Spleen (tissue), 11 donors: ENCODE results near the gene GET4. TPM values are rescaled to one million over a fixed set of nuclear protein-coding genes. Genes with fewer than 3 reads are reported as not detected.

Source experiments
- DNase-seq: peaks from one replicate; pipeline ENCODE4 v3.0.0-alpha.2; 2020
- H3K27ac ChIP-seq, 8 donors: fragments of 200-600 bp; sonication (generic) in 7 of 8; 1 replicate in 4 of 8; 2 replicates in 4 of 8; pipeline versions ENCODE4 v1.5.0 to v1.8.0; 2016 to 2021; ENCODE audit warnings: inconsistent platforms in 4 of 8, mild to moderate bottlenecking in 4 of 8, moderate library complexity in 1 of 8
- H3K27me3 ChIP-seq, 7 donors: fragments of 200-600 bp; sonication (generic) in 6 of 7; replicated peaks in 1 of 7; 1 replicate in 4 of 7; 2 replicates in 3 of 7; pipeline versions ENCODE4 v1.5.0 to v1.8.0; 2016 to 2021; ENCODE audit warnings: inconsistent platforms in 3 of 7, mild to moderate bottlenecking in 1 of 7
- H3K36me3 ChIP-seq, 6 donors: fragments of 200-600 bp; sonication (generic) in 5 of 6; 1 replicate in 4 of 6; 2 replicates in 2 of 6; pipeline versions ENCODE4 v1.5.0 to v1.8.0; 2016 to 2021; ENCODE audit warnings: inconsistent platforms in 2 of 6
- H3K4me1 ChIP-seq, 6 donors: fragments of 200-600 bp; sonication (generic) in 5 of 6; 1 replicate in 3 of 6; 2 replicates in 3 of 6; pipeline versions ENCODE4 v1.5.0 to v1.8.0; 2016 to 2021; ENCODE audit warnings: inconsistent platforms in 3 of 6
- H3K4me3 ChIP-seq, 8 donors: fragments of 200-600 bp; sonication (generic) in 7 of 8; 1 replicate in 4 of 8; 2 replicates in 4 of 8; pipeline versions ENCODE4 v1.5.0 to v1.8.0; 2016 to 2021; ENCODE audit warnings: inconsistent platforms in 4 of 8, mild to moderate bottlenecking in 4 of 8, moderate library complexity in 2 of 8
- H3K9me3 ChIP-seq, 8 donors: fragments of 200-600 bp; sonication (generic) in 7 of 8; 1 replicate in 4 of 8; 2 replicates in 4 of 8; pipeline versions ENCODE4 v1.5.0 to v1.8.0; 2016 to 2021; ENCODE audit warnings: inconsistent platforms in 4 of 8
- POLR2A ChIP-seq, 3 donors: fragments of 450-650 bp; IDR thresholded peaks; one replicate each; pipeline ENCODE4 v1.5.1; 2017; ENCODE audit warnings: antibody characterized with exemption in 3 of 3, mild to moderate bottlenecking in 1 of 3
- POLR2AphosphoS5 ChIP-seq, 3 donors: sonication (generic); formaldehyde crosslinking; IDR thresholded peaks; one replicate each; pipeline ENCODE4 v1.5.1; 2017; ENCODE audit warnings: antibody characterized with exemption in 3 of 3
- WGBS, 5 donors: extraction: QIAGEN DNeasy Blood & Tissue Kit in 3 of 5; methylation state at CpG; one replicate each; pipeline versions ENCODE4 v1.1.5 to v1.1.7; 2013 to 2018; 5-methylcytosine and 5-hydroxymethylcytosine counted together
- intact Hi-C: fragments of 100-400 bp; cut with DNase I; formaldehyde crosslinking; loops from one replicate; pipeline ENCODE4 v1.15.0; 2023; ENCODE audit warnings: low total_unique reads
- polyA plus RNA-seq, 3 donors: library from polyadenylated mRNA; stranded (reverse); fragments of 200-250 nt; gene quantifications; one replicate each; pipeline ENCODE4 v1.2.1, GENCODE V29; 2013
- total RNA-seq, 7 donors: library from RNA; depleted of rRNA in 3 of 7; stranded (reverse); fragments of >200 nt in 3 of 7; fragmentation: NEBNext Ultra II Directional in 4 of 7; extraction: Animal tissue kit (Norgen Biotek cat#: 25700) in 4 of 7; gene quantifications; one replicate each; pipeline versions ENCODE4 v1.1.0 to v1.2.1, GENCODE V29; 2016 to 2021
- TF ChIP-seq, protein P1 (sequence below), 11 experiments: fragments of 200-600 bp in 7 of 11; fragments of 450-650 bp in 4 of 11; sonication (generic) in 4 of 11; IDR thresholded peaks in 8 of 11; conservative IDR thresholded peaks in 3 of 11; 1 replicate in 7 of 11; 2 replicates in 4 of 11; pipeline versions ENCODE4 v1.4.0 to v1.8.0; 2016 to 2021; ENCODE audit warnings: antibody characterized with exemption in 11 of 11, inconsistent platforms in 4 of 11, mild to moderate bottlenecking in 1 of 11
- donor health status: healthy with polysubstance abuse.
- donor health status: DM: no; HTN: no; CAD: no; lungs with moderate emphysema.
- donor health status: DM: no; HTN: no; CAD: no.
- donor health status: Bipolar disorder and iron deficiency.
- donor health status: healthy.
- donor health status: DM: no; HTN: no; CAD: no.
- donor health status: DM: yes; HTN: yes; CAD: no.

The GET4 gene
- total and polyA plus RNA-seq, 10 donors = 25.4 to 63.0 (median 36.1) TPM

DNA sequence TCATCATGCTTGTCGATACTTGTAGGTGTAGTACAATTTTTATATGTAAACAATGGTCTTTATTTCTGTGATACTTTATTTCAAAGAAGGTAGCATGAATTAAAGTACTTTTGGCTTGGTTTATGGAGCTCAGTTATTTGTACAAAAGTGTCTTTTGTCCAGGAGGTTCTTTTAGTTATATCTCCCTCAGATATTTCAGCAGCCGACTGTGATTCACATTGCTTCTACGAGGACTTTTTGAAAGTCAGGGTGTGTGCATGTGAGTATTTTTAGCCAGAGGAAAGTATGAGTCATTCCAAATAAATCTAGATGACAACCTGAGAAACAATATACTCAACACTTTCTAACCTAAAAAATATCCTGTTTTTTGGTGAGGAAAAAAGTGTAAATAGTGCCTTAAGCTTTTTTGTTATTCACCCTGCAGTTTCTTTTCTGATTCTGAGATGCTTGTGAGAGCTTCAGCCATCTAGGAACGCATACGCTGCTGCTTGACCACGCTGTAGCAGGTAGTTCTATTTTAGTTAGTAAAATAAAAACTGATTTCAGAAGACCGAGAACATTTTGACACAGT is 44.7 kb upstream of the GET4 start:
- Histone ChIP-seq H3K27me3 (no peaks in the 10 kb centered on the region), H3K9me3 (no peaks in the 10 kb centered on the region), H3K4me1 (peaks cover 21 to 89% (median 58%) of the 10 kb centered on the region in 6 donors), H3K4me3 (peak overlapping the region in 2 of 8 donors; percentile 4 to 35), H3K36me3 (peaks cover 0 to 20% (median 3%) of the 10 kb centered on the region in 6 donors), H3K27ac (peak overlapping the region; percentile 23 to 82 (median 74))
- DNase-seq = no peak
- WGBS, 5 donors = 15 to 24% (median 20%) methylated on average over 7 of the region's 7 CpGs
- intact Hi-C loops = loop anchor here (10.0 kb wide), 1 partner anchor 47 kb away; no protein-coding TSS in a partner anchor
- TF ChIP-seq, protein P1, sequence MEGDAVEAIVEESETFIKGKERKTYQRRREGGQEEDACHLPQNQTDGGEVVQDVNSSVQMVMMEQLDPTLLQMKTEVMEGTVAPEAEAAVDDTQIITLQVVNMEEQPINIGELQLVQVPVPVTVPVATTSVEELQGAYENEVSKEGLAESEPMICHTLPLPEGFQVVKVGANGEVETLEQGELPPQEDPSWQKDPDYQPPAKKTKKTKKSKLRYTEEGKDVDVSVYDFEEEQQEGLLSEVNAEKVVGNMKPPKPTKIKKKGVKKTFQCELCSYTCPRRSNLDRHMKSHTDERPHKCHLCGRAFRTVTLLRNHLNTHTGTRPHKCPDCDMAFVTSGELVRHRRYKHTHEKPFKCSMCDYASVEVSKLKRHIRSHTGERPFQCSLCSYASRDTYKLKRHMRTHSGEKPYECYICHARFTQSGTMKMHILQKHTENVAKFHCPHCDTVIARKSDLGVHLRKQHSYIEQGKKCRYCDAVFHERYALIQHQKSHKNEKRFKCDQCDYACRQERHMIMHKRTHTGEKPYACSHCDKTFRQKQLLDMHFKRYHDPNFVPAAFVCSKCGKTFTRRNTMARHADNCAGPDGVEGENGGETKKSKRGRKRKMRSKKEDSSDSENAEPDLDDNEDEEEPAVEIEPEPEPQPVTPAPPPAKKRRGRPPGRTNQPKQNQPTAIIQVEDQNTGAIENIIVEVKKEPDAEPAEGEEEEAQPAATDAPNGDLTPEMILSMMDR (IDR thresholded peaks at IDR 0.05 in 8 of 11, conservative IDR thresholded peaks at IDR 0.05 in 3 of 11) = no peak
- no peak for TF ChIP-seq POLR2A (IDR thresholded peaks at IDR 0.05)
- TF ChIP-seq POLR2AphosphoS5 (IDR thresholded peaks at IDR 0.05) = no peak

DNA sequence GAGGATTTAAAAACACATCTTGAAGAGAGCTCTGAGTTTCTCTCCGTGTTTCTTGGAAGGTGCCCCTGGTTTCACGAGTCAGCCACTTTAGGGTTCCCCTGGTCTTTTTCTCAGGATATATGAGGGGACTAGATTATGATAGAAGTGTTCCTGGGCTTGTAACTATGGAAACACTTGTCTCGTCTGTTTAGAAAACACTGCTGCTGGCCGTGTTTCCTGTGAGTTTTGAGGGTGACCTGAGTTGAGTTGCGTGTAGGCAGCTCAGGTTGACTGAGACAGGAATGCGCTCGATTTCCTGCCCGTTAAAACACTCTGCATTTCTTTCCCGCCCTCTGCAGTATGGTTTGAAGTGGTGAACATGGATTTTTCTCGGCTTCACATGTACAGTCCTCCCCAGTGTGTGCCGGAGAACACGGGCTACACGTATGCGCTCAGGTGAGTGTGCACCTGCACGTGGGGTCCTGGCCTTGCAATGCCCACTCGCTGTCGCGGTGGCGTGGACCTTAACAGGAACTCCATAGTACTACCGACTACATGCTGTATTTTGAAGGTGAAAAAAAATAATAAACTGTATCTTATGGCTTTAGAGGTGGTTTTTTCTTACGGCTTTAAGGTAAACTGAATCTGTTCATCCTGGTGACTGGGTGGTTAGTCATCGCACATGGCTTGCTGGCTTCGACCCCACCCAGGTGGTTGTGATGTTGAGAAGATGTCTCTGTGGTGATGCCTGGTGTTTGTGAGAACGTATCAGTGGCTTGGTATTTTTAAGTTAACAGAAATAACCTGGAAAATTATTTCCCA is 44.0 kb upstream of the GET4 start, which contains the start of gene SUN1:
Gene SUN1, plus strand, starts transcription at position 310 of the 801 bp plus-strand sequence. Its CDS starts 49 bp downstream, at position 359.
- 43 to 68% (median 50%) methylated on average over 22 to 24 of the region's 24 CpGs for WGBS, 5 donors
- peak; percentile 68 for DNase-seq
- H3K4me3 ChIP-seq = peak within 1 kb of the TSS in 2 of 8 donors; percentile 4 to 35
- TF ChIP-seq POLR2A (IDR thresholded peaks at IDR 0.05) (no peak), POLR2AphosphoS5 (IDR thresholded peaks at IDR 0.05) (peak in 2 of 3 donors; percentile 22 to 53)
- TF ChIP-seq, protein P1 (IDR thresholded peaks at IDR 0.05 in 8 of 11, conservative IDR thresholded peaks at IDR 0.05 in 3 of 11) = no peak
- H3K27ac ChIP-seq = peak within 1 kb of the TSS; percentile 23 to 82 (median 74)
- H3K36me3 ChIP-seq = peaks cover 0 to 26% (median 3%) of the 10 kb centered on the region in 6 donors
- H3K9me3 ChIP-seq = no peaks in the 10 kb centered on the region
- no peaks in the 10 kb centered on the region for H3K27me3 ChIP-seq
- peaks cover 21 to 86% (median 57%) of the 10 kb centered on the region in 6 donors for H3K4me1 ChIP-seq
- intact Hi-C loops = loop anchor here (10.0 kb wide), 1 partner anchor 48 kb away; no protein-coding TSS in a partner anchor

DNA sequence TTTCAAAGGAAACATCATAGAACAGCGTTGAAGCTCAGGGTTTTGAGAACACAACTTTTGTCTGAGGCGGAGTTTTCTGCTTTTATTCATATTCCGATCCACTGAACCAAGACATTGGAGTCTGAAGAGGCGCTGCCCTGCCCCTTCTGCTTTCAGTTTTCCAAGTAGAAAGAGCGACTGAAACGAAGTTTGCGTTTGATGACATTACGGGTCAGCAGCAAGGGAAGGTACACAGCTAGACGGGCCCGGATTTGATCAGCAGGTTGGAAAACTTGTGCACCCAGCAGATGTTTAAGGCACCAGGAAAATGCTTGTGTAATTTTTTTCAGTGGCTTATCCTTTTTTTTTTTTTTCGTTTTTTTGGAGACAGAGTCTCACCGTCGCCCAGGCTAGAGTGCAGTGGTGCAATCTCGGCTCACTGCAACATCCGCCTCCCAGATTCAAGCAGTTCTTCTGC is 43.4 kb upstream of the GET4 start:
- WGBS, 5 donors = 90 to 95% (median 93%) methylated on average over 15 of the region's 15 CpGs
- DNase-seq = peak; percentile 16
- intact Hi-C loops = loop anchor here (10.0 kb wide), 1 partner anchor 48 kb away; no protein-coding TSS in a partner anchor
- Histone ChIP-seq H3K27ac (peak overlapping the region in 6 of 8 donors; percentile 74 to 82 (median 76)), H3K36me3 (peaks cover 0 to 32% (median 3%) of the 10 kb centered on the region in 6 donors), H3K9me3 (no peaks in the 10 kb centered on the region), H3K4me3 (no peak overlapping the region), H3K4me1 (peaks cover 21 to 80% (median 57%) of the 10 kb centered on the region in 6 donors), H3K27me3 (no peaks in the 10 kb centered on the region)
- TF ChIP-seq POLR2A (IDR thresholded peaks at IDR 0.05) = no peak
- TF ChIP-seq, protein P1 (IDR thresholded peaks at IDR 0.05 in 8 of 11, conservative IDR thresholded peaks at IDR 0.05 in 3 of 11) = no peak
- TF ChIP-seq POLR2AphosphoS5 (IDR thresholded peaks at IDR 0.05) = no peak
